IPS-18c (cell line): ENCODE results near the gene ANKS1B.
"Not testable (repeated sequence)": the region's sequence is repeated elsewhere in the genome, so short reads cannot be mapped to it uniquely, and the experiment has no call there.

Experiments
- H3K4me3 ChIP-seq: 2 replicates; pipeline ENCODE4 v1.7.0; 2013; ENCODE audit warnings: low read depth, mild to moderate bottlenecking, low read length, moderate library complexity; ENCODE audit not compliant: insufficient read depth
- H3K9me3 ChIP-seq: one replicate; pipeline ENCODE4 v1.6.1; 2013; ENCODE audit warnings: mild to moderate bottlenecking, low read length, moderate library complexity; ENCODE audit not compliant: control insufficient read depth, insufficient read depth

ANKS1B gene

GRCh38 chr12:99704458-99704857, 280.3 kb downstream of the ANKS1B start:
- no peaks in the 10 kb centered on the region for H3K9me3 ChIP-seq

GRCh38 chr12:99704036-99704435, 280.7 kb downstream of the ANKS1B start:
- Histone ChIP-seq H3K9me3 (no peaks in the 10 kb centered on the region), H3K4me3 (no peak overlapping the region)

More at GRCh38 chr12:99704458-99704857, 280.3 kb downstream of the ANKS1B start:
- H3K4me3 ChIP-seq, result no peak overlapping the region

- no peaks in the 10 kb centered on the region for H3K9me3 ChIP-seq
- no peak overlapping the region for H3K4me3 ChIP-seq
Observed at GRCh38 chr12:99700032-99700431, 284.7 kb downstream of the ANKS1B start.

GRCh38 chr12:99695050-99695449, 289.7 kb downstream of the ANKS1B start:
- Histone ChIP-seq H3K4me3 (no peak overlapping the region), H3K9me3 (no peaks in the 10 kb centered on the region)

DNA sequence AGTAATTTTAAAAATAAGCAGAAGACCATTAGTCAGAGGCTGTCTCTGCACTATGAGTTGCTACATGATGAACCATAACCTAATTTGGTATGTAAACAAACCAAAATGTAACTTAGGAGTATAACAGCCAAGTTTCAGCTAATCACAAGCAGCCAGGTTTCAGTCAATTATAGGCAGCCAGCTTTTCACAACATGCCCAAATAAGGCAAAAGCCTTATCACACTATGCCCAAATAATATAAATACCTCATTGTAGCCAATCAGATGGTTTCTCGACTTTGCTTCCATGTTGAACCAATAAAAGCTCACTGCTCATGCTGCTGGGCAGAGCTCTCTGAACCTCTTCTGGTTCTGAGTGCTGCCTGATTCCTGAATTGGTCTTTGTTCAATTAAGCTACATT, 298.6 kb downstream of the ANKS1B start:
- Histone ChIP-seq H3K9me3 (no peaks in the 10 kb centered on the region), H3K4me3 (no peak overlapping the region)

DNA sequence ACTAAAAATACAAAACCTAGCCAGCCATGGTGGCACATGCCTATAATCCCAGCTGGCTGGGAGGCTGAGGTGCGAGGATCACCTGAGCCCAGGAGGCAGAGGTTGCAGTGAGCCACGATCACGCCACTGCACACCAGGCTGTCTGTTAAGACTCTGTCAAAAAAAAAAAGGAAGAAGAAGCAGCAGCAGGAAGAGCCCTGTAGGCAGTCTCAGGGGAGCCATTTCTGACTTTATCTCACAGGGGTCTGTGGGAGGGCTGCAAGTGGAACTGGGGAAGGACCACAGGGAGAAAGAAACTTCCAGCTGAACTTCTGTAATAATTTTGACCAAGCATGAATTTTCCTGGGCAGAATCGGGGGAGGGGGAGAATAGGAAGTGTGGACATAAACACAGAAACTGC, 304.5 kb downstream of the ANKS1B start:
- H3K9me3 ChIP-seq, result no peaks in the 10 kb centered on the region
- H3K4me3 ChIP-seq, result no peak overlapping the region

- H3K4me3 ChIP-seq, result no peak overlapping the region
- no peaks in the 10 kb centered on the region for H3K9me3 ChIP-seq
Observed at GRCh38 chr12:99670635-99671034, 314.1 kb downstream of the ANKS1B start.

GRCh38 chr12:99658671-99659349, 325.9 kb downstream of the ANKS1B start:
- Histone ChIP-seq H3K4me3 (no peak overlapping the region), H3K9me3 (no peaks in the 10 kb centered on the region)

DNA sequence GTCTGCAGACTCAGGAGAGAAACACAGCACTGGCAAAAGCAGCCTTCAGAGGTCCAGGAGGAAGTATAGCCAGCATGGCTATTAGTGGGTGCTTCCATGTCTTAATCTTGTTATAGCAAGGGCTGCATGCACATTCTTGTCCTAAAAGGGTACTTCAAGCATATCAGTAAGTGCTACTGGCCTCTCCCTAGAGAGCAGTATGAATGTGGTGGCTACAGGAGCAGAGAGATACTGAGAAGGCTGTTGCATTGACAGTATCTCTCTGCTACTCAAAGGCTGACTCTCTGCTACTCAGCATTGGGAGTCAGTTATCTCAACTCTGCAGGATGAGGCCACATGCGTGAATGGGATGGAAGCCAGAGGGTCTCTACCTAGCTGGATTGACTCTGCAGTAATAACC, 335.2 kb downstream of the ANKS1B start:
- no peak overlapping the region for H3K4me3 ChIP-seq

DNA sequence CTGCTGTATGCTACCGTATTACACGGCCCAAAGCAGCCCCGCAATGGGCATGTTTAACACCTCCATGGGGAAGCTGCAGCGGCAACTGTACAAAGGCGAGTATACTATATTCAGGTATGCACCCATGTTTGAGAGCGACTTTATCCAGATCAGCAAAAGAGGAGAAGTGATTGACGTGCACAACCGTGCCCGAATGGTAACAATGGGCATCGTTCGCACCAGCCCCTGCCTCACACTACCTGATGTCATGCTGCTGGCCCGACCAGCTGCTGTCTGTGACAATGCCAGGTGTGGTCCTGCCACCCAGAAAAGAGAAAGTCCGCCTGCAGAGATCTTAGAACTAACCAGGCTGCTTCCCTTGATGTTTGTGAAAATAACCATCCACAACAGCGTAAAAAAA, 336.6 kb downstream of the ANKS1B start:
- Histone ChIP-seq H3K4me3 (no peak overlapping the region), H3K9me3 (no peaks in the 10 kb centered on the region)

More for the DNA sequence above, 335.2 kb downstream of the ANKS1B start:
- H3K9me3 ChIP-seq, result no peaks in the 10 kb centered on the region

DNA sequence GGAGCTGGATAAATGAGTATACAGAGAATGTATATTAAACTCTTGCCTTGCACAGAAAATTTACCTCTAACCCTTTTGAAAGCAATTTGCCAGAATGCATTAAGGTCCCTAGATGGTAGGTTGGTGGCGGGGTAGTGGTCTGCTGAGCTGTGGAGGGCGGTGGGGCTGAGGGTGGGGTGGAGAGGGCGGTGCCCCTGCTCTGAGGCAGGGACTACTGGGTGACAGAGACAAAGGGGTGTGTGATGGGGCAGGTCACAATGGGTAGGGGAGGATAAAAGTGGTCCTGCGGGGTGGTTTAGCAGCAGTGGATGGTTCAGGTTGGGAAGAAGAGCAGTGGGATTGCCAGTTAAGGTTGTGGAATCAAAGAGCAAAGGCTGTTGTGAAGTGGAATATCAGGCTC, 337.3 kb downstream of the ANKS1B start, which contains the start of gene GARIN6:
GARIN6 (plus strand) TSS at position 301 of the 400 bp plus-strand sequence. CDS start 422 bp downstream, outside the sequence.
- H3K4me3 ChIP-seq, result no peak within 1 kb of the TSS
- no peaks in the 10 kb centered on the region for H3K9me3 ChIP-seq

DNA sequence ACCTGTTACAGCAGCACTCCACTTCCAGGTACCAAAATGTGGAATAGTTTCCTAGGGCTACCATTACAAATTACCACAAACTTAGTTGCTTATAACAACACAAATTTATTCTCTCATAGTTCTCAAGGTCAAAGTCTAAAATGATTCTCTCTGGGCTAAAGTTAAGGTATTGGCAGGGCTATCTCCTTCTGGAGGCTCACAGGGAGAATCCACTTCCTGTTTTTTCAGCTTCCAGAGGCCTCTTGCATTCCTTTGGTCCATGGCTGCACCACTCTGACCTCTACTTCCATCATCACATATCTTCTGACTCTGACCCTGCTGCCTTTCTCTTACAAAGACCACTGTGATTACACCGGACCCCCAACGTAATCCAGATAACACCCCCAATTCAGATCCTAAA, 340.1 kb downstream of the ANKS1B start:
- Histone ChIP-seq H3K4me3 (no peak overlapping the region), H3K9me3 (no peaks in the 10 kb centered on the region)

- H3K4me3 ChIP-seq, result no peak overlapping the region
- H3K9me3 ChIP-seq, result no peaks in the 10 kb centered on the region
Observed at GRCh38 chr12:99627459-99627858, 357.3 kb downstream of the ANKS1B start.

GRCh38 chr12:99624591-99624990, 360.1 kb downstream of the ANKS1B start:
- H3K9me3 ChIP-seq, H3K4me3 ChIP-seq: not testable (repeated sequence)

DNA sequence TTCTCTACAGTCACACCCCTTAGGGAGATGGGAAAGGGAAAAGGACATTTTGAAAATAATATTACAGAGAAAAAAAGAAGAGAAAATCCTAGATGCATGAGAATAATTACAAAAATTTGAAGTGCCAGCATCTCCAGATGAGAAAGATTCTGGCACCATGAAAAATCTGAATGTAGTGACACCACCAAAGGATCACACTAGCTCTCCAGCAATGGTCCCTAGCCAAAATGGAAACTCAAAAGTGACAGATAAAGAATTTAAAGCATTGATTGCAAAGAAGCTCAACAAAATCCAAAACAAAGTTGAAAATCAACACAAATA, 364.6 kb downstream of the ANKS1B start:
- H3K9me3 ChIP-seq, result no peaks in the 10 kb centered on the region
- H3K4me3 ChIP-seq, result no peak overlapping the region

GRCh38 chr12:99619389-99620158, 365.2 kb downstream of the ANKS1B start:
- H3K9me3 ChIP-seq, result no peaks in the 10 kb centered on the region
- no peak overlapping the region for H3K4me3 ChIP-seq

DNA sequence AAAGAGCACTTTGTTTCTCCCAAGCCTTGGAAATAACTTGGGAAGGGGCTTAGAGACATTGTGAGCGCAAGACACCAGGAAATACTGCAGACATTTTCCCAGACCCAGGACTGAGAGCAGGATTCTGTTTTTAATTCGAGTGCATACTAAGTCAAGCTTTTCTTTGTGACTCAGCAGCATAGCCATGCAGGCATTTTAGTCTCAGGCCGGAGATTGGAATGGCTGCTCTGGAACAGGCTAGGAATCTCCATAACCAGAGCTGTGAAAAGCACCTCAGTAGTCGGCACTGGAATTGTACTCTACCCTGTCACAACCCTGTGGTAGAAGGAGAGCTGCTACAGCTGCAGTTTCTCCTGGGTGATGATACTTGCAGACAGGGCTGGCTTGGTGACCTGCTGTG, 366.1 kb downstream of the ANKS1B start:
- no peak overlapping the region for H3K4me3 ChIP-seq
- H3K9me3 ChIP-seq, result no peaks in the 10 kb centered on the region

GRCh38 chr12:99611599-99611998, 373.1 kb downstream of the ANKS1B start:
- no peak overlapping the region for H3K4me3 ChIP-seq

More at GRCh38 chr12:99611599-99611998, 373.1 kb downstream of the ANKS1B start:
- H3K9me3 ChIP-seq, result no peaks in the 10 kb centered on the region
